Calu3 (cell line): ENCODE data around the gene NKAPL. TPM values are rescaled to one million over a fixed set of nuclear protein-coding genes. Genes with fewer than 3 reads are reported as not detected.
A peak's percentile ranks its signal among the peaks of the same experiment; 100 is the strongest.

Experiments
- BruUV-seq: library from RNA; stranded (reverse); fragments of 400-500 nt; replicated peaks from 2 replicates; lab custom pipeline; 2021; lab: Mats Ljungman, UMichigan
- CTCF ChIA-PET: fragments of 300-600 bp; sonication (Branson Sonifier 250); formaldehyde crosslinking; loops from one replicate; lab custom pipeline; 2022; ENCODE audit warnings: antibody characterized with exemption; lab: Charles Lee
- DNase-seq: peaks from one replicate; pipeline ENCODE4 v3.0.0; 2022
- H3K27ac Mint-ChIP-seq: one replicate; pipeline ENCODE4 v1.8.0; 2022; ENCODE audit warnings: mixed read lengths; ENCODE audit not compliant: unreplicated experiment
- H3K27me3 Mint-ChIP-seq: one replicate; pipeline ENCODE4 v1.8.0; 2022; ENCODE audit warnings: mixed read lengths; ENCODE audit not compliant: unreplicated experiment
- H3K36me3 Mint-ChIP-seq: one replicate; pipeline ENCODE4 v1.8.0; 2022; ENCODE audit warnings: mild to moderate bottlenecking, moderate library complexity, mixed read lengths; ENCODE audit not compliant: insufficient read depth, unreplicated experiment
- H3K4me1 Mint-ChIP-seq: one replicate; pipeline ENCODE4 v1.8.0; 2022; ENCODE audit warnings: mild to moderate bottlenecking, low read depth, mixed read lengths; ENCODE audit not compliant: unreplicated experiment
- H3K4me3 Mint-ChIP-seq: one replicate; pipeline ENCODE4 v1.8.0; 2022; ENCODE audit warnings: mild to moderate bottlenecking, low read depth, moderate library complexity, mixed read lengths; ENCODE audit not compliant: unreplicated experiment
- H3K9me3 Mint-ChIP-seq: one replicate; pipeline ENCODE4 v1.8.0; 2022; ENCODE audit warnings: low read depth, mixed read lengths; ENCODE audit not compliant: unreplicated experiment
- intact Hi-C: fragments of 100-400 bp; cut with micrococcal nuclease; formaldehyde crosslinking; loops from one replicate; pipeline ENCODE4 v1.10.0; 2022; ENCODE audit not compliant: unreplicated experiment
- total RNA-seq: library from RNA; stranded (reverse); gene quantifications from 2 replicates; pipeline ENCODE4 v1.2.3, GENCODE V29; 2022
- TF ChIP-seq, protein P1 (sequence below): fragments of 200-600 bp; IDR thresholded peaks from one replicate; pipeline ENCODE4 v1.8.0; 2022; ENCODE audit warnings: antibody characterized with exemption; ENCODE audit not compliant: unreplicated experiment

Gene NKAPL
- total RNA-seq, 1 experiment from 2014 or later, result not detected

DNA sequence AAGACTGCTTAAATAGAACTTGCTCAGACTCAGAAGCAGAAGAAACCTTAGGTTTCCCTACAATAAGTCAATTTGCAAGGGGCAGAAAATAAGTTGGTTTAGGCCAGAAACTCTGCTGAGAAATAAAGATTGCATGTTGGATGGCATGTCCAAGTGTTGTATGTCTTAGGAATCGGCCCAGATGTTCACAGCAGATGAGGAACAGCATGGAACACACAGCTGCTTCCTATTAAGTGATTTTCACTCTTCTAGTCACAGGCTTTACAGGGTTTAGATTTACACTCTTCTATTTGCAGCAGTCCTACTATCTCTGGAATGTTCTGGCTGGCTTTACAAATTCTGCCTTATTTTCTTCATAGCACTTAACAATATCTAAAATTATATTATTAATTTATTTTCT is 10.2 kb upstream of the NKAPL start:
- no peak overlapping the region for H3K4me3 Mint-ChIP-seq
- no peak for DNase-seq
- intact Hi-C loops, result no loop called here
- H3K9me3 Mint-ChIP-seq, result peaks cover 4% of the 10 kb centered on the region
- no peaks in the 10 kb centered on the region for H3K27me3 Mint-ChIP-seq
- BruUV-seq, result no TSS peak
- CTCF ChIA-PET, result no interaction called here
- peaks cover 10% of the 10 kb centered on the region for H3K4me1 Mint-ChIP-seq
- TF ChIP-seq, protein P1, sequence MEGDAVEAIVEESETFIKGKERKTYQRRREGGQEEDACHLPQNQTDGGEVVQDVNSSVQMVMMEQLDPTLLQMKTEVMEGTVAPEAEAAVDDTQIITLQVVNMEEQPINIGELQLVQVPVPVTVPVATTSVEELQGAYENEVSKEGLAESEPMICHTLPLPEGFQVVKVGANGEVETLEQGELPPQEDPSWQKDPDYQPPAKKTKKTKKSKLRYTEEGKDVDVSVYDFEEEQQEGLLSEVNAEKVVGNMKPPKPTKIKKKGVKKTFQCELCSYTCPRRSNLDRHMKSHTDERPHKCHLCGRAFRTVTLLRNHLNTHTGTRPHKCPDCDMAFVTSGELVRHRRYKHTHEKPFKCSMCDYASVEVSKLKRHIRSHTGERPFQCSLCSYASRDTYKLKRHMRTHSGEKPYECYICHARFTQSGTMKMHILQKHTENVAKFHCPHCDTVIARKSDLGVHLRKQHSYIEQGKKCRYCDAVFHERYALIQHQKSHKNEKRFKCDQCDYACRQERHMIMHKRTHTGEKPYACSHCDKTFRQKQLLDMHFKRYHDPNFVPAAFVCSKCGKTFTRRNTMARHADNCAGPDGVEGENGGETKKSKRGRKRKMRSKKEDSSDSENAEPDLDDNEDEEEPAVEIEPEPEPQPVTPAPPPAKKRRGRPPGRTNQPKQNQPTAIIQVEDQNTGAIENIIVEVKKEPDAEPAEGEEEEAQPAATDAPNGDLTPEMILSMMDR, result no peak
- H3K27ac Mint-ChIP-seq, result no peak overlapping the region
- H3K36me3 Mint-ChIP-seq, result peaks cover 21% of the 10 kb centered on the region

- TSS peak; percentile 30 for BruUV-seq
- intact Hi-C loops, result loop anchor here (10.0 kb wide), 1 partner anchor 334 kb away; a partner anchor contains a TSS
- Mint-ChIP-seq H3K36me3 (peaks cover 16% of the 10 kb centered on the region), H3K27ac (no peak overlapping the region), H3K27me3 (no peaks in the 10 kb centered on the region), H3K9me3 (peaks cover 4% of the 10 kb centered on the region), H3K4me1 (peaks cover 10% of the 10 kb centered on the region), H3K4me3 (peak overlapping the region; percentile 100)
- CTCF ChIA-PET, result no interaction called here
- DNase-seq, result no peak
- TF ChIP-seq, protein P1, result no peak
These were observed 8.3 kb upstream of the NKAPL start for GRCh38 chr6:28250747-28251146.

DNA sequence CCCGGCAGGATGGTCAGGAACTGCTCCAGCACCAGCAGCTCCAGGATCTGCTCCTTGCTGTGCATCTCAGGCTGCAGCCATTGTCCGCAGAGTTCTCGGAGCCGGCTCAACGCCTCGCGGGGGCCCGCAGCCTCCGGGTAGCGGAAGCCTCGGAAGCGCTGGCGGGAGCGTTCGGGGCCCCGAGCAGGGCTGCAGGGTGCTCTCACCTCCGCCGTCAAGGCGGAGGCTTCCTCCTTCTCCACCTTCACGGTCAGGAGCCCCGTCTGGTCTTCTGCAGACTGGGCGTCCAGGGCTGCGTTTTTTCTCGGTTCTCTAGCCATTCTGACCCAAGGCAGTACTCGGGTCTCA is 7.5 kb upstream of the NKAPL start:
- CTCF ChIA-PET, result interaction anchor here (1.7 to 2.4 kb wide), 2 partner anchors 16 to 104 kb away, joined by 11 to 22 read pairs; partner anchors contain the start of gene ZSCAN26
- Mint-ChIP-seq H3K4me3 (peak overlapping the region; percentile 100), H3K36me3 (peaks cover 16% of the 10 kb centered on the region), H3K9me3 (peaks cover 4% of the 10 kb centered on the region), H3K27me3 (no peaks in the 10 kb centered on the region), H3K27ac (peak overlapping the region; percentile 64), H3K4me1 (peaks cover 10% of the 10 kb centered on the region)
- intact Hi-C loops, result loop anchor here (1.0 to 10.0 kb wide), 4 partner anchors 16 to 333 kb away; partner anchors contain the start of genes PGBD1, ZKSCAN8 and ZSCAN26
- TF ChIP-seq, protein P1, result no peak
- no TSS peak for BruUV-seq
- DNase-seq, result peak; percentile 14

DNA sequence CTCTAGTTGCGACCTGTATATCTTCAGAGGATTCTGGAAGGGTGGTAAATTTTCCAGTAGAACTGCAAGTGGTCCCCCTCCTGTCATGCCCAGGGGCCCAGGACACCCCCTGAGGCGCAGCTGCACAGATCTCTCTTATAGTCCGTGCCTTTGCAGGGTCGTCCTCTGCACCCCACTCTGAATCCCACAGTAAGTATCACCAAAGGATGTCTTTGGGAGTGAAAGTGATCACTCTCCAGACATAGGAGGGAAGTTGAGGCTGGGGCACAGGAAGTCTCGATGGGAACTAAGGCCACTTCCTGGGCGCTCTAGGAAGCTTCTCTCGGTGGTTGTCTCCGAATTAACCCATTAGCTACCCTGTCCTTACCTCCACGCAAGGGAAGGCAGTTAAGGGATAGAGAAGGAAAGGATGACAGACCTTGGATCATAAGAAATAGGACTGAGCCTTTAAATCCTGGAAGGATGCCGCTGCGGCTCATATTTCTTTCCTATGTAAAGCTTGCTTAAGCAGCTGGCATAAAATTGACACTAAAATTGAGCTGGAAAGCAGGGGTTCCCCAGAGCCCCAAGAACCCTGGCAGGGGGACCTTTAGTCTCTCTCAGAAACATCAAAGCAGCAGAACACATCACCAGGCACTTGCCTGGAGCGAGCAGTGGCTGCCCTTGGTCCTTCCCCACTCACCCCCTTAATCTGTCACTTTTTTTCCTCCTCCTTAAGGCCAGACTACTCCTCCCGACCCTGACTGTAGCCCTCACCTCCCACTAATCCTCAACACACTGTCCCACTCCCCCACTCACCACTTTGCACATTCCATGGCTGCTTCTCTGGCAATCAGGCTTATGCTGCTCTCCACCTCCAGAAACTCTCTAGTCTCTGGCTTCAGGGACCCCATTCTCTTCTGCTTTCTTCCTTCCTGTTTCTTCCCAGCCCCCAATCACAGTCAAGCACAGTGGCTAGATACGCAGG is 6.8 kb upstream of the NKAPL start, which contains the start of gene ZKSCAN4:
Gene ZKSCAN4 (minus strand): TSS at position 261 of the 967 bp plus-strand sequence. CDS start 289 bp downstream, outside the sequence.
- TF ChIP-seq, protein P1, result no peak
- H3K9me3 Mint-ChIP-seq, result peaks cover 4% of the 10 kb centered on the region
- H3K27me3 Mint-ChIP-seq, result no peaks in the 10 kb centered on the region
- H3K36me3 Mint-ChIP-seq, result peaks cover 16% of the 10 kb centered on the region
- CTCF ChIA-PET, result interaction anchor here (0.6 to 2.4 kb wide), 7 partner anchors 15 to 538 kb away, joined by 3 to 22 read pairs (median 5); partner anchors contain the start of genes PGBD1, ZKSCAN8 and ZSCAN26
- peaks cover 10% of the 10 kb centered on the region for H3K4me1 Mint-ChIP-seq
- peak within 1 kb of the TSS; percentile 100 for H3K4me3 Mint-ChIP-seq
- intact Hi-C loops, result loop anchor here (1.0 to 10.0 kb wide), 4 partner anchors 15 to 333 kb away; partner anchors contain the start of genes PGBD1, ZKSCAN8 and ZSCAN26
- DNase-seq, result peak; percentile 84
- BruUV-seq, result no TSS peak
- peak within 1 kb of the TSS; percentile 64 for H3K27ac Mint-ChIP-seq
